NCI-H82 (cell line): ENCODE data around the gene FAM9A.
"Not testable (repeated sequence)": the region's sequence is repeated elsewhere in the genome, so short reads cannot be mapped to it uniquely, and the experiment has no call there.

Source experiments
- DNase-seq: peaks from one replicate; lab custom pipeline; 2025; lab: John Stamatoyannopoulos, UW

FAM9A gene

DNA sequence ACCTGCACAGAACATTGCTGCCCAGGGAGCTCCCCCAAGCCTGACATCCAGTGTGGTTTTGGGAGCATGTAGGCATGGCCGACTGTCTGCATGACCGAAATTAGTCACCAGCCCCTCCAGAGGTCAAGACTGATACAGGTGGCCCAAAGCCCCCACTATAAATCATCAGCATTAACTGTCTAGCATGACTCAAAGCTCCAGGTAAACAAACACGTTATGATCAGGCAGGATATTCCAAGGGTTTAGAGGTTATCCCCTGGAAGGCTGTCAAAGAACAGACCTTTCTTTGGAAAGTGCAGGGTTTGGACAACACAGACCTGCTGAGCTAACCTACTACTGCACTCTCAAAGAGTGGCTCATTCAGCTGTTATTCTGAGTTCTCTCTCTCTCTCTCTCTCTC, 2.1 kb upstream of the FAM9A start:
- DNase-seq = no peak

DNA sequence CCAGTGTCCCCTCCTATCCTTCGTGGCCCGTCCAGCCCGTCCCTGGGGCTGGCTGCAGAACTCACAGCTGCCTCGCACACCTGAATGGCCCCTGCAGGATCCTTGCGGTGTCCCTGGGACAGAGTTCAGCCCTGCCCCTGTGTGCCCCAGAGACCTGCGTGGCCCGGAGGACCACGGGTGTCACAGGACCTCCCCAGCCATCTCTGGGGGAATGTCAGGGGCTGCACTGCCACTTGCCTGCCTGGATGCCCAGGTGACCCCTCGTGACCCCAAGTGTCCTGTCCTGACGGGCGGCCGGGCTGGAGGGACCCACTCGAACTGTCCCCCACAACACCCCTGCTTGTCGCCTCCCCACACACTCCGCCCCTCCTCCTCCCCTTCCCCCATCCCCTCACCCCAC, 832 bp downstream of the FAM9A start:
- not testable (repeated sequence) for DNase-seq

DNA sequence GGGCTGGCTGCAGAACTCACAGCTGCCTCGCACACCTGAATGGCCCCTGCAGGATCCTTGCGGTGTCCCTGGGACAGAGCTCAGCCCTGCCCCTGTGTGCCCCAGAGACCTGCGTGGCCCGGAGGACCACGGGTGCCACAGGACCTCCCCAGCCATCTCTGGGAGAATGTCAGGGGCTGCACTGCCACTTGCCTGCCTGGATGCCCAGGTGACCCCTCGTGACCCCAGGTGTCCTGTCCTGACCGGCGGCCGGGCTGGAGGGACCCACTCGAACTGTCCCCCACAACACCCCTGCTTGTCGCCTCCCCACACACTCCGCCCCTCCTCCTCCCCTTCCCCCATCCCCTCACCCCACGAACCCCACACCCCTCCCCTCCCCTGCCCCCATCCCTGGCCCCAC, 1.9 kb downstream of the FAM9A start:
- DNase-seq = not testable (repeated sequence)

DNA sequence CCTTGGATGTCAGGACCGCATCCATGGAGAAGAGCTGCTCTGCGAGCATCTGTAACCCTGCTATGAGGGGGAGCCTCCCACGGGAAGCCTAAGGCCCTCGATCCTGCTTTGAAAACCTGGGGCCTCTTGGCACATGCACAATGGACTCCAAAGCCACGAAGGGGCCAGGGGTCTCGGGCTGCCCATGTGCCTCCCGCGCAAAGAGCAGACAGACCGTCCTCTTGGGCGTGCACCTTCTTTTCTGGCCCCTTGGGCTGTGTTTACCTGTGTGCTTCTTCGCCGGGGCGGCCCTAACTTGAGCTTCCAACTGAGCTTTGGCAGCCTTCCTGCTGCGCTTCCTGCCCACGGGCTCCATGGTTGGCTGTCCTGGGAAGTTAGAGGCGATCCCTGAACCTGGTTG, 2.5 kb downstream of the FAM9A start:
- DNase-seq = not testable (repeated sequence)

DNA sequence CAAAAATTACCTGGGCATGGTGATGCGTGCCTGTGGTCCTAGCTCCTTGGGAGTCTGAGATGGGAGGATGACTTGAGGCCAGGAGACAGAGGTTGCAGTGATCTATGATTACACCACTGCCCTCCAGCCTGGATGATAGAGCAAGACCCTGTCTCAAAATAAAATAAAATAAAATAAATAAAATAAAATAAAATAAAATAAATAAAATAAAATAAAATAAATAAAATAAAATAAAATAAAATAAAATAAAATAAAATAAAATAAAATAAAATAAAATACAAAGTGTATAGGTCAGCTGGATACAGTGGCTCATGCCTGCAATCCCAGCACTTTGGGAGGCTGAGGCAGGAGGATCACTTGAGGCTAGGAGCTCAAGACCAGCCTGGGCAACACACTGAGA, 14.1 kb downstream of the FAM9A start:
- not testable (repeated sequence) for DNase-seq

DNA sequence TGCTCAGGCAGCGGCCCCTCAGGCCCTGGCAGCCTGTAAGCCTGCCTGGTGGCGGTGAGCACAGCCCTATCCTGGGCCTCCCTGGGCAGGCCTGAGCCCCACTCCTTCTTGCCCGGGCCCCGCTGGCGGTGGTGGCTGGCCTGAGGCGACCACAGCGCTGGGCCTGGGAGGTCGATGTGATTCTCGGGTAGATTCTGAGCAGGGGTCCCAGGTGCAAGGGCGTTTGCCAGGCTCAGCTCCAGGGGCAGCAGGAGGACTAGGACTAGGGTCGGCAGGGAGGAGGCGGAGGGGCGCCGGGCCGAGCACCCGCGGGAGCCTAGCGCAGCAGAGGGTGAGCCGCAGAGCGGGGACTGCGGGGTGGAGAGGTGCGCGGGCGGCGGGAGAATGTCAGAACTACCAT, 17.0 kb downstream of the FAM9A start:
- no peak for DNase-seq

DNA sequence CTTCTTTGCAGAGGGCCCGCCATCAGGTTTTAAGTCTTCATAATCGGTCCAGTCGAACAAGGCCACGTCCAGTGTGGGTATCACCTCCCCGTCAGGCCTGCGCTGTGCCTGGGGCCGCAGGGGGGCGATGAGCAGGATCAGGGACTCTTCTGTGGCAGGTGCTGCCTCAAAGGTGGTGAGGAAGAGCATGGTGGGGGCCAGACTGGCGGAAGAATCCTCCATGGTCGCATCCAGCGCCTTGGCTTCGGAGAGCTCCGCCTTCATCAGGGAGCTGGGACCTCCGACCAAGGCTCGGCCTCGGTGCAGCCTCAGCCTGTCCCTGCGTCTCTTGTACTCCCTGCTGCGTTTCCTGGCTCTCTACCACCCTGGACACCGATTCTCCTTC, 17.5 kb downstream of the FAM9A start:
- DNase-seq = no peak

DNA sequence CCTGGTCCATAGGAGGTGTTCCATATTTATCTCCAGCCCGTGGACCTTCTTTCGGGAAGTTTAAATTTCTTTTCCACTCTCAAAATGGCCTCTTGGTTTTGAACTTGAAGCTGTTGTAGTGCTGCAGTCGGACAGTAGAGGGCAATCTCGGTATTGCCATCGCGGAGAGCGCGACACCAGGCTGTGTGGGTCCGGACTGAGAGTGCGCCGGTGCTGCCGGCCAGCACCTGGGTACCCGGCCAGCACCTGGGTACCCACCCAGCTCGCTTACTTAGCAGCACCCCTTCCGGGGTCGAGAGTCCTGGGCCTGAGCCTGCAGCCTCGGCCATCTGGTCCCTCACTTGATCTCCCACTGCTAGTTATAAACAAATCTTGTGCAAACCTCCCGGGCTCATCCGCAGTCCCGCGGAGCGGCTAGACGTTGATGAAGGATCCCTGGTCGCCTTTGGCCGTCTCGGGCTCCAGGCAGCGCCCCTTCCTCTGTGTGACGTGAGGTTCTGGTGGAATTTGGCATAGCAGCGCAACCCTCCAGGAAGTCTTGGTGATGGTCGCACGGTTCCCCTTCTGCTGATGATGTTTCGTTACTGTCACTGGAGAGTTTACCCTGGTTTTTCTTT, 18.0 kb downstream of the FAM9A start:
- no peak for DNase-seq

DNA sequence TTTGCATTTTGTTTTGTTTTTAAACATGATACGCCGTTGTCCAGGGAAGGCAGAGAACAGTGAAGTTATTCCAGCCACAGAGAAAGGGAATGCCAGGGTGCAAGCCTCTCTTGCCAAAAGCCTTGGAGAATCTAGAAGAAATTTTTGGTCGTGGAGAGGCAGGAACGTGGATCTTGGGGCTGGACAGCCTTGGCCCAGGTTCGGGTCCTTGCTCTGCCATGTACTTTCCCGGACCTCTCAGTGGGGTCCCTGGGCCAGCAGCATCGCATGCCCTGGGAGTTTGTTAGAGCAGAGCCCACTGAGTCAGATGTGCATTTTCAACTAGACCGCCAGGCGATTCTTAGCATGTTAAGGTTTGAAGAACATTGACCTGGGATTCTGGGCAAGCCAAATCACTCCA, 18.6 kb downstream of the FAM9A start:
- DNase-seq = no peak

DNA sequence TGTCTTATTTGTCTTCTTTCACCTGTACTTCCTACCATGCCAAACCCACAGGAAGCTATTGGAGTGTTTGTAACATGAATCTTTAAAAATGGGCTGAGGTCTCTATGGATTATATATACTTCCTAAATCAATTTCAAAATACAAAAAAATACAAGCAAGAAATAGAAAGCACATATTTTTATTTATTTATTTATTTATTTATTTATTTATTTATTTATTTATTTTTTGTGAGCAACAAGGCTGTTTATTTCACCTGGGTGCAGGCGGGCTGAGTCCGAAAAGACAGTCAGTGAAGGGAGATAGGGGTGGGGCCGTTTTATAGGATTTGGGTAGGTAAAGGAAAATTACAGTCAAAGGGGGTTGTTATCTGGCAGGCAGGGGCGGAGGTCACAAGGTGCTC, 19.3 kb downstream of the FAM9A start:
- not testable (repeated sequence) for DNase-seq

DNA sequence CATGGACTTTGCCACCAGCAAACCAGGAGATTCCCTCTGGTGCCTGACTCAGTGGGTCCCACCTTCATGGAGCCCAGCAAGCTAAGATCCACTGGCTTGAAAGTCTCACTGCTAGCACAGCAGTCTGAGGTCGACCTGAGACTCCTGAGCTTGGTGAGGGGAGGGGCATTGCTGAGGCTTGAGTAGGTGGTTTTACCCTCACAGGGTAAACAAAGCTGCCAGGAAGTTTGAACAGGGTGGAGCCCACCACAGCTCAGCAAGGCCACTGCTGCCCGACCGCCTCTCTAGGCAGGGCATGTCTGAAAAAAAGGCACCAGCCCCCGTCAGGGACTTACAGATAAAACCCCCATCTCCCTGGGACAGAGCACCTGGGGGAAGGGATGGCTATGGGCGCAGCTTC, 28.1 kb downstream of the FAM9A start:
- DNase-seq = no peak

DNA sequence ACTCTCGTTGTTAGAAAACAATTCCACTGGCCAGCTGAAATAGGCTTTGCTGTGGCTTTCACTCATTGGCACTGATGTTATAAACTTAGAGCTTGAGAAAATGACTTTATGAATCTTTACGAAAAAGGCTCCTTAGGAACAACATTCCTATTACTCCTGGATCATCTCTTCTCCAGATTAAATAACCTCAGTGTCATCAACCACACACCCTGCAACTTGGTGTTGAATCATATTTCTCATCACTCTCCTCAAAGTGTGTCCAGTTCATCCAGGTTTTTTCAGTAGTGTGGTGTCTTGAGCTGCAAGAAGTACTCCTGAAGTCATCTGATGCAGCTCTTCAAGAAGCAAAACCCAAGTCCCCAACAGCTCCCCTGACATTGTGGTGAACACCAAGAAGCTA, 41.2 kb downstream of the FAM9A start:
- no peak for DNase-seq

DNA sequence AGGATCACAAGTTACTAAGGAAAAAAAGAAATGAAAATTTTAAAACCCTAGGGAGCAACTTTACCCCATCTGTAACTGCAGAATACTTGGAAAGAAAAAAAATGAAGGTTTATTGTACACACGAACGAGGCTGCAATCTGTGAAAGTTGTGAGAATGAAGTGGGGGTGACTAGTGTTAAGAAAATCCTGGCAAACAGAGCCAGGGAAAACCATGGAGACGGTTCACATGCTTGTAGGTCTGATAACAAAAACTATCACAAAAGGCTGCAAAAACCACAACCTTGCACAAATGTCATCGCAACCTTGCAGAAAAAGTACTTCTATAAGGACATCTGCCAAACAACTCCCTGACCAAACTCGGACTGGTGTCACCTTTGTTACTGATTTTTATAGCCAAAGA, 42.5 kb downstream of the FAM9A start:
- not testable (repeated sequence) for DNase-seq

DNA sequence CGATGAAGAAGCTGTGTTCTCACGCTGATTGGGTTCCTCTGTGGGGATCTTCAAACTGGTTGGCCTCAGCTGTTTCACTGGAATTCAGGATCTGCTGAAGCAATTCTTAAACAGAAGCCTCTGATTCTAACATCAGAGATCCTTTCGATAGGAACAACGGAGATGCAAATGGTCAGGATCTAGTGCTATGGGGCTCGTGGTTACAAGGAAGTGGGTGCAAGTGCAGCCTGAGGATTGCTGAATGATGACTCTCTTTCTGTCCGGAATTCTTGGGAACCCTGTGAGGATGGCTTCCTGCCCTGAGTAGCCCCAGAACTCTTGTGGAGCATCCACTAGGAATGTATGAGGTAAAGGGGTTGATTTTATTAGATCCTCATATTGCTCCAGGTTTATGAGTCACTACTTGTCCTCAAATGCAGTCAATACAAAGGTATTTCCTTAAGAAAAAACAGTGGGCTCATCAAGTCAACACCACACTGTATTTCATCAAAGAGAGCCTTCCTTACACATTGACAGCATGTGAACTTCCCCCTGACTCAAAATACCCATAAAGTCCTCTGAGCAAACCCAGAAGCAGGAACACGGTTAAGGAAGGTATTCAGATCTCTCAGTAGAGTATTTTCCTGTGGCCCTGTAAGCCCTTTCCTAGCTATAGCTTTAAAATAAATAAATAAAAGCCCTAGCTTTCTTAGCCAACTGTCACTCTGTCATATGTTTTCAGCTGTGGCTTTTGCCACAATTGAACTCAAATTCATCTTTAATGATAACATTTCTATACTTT, 43.4 kb downstream of the FAM9A start:
- not testable (repeated sequence) for DNase-seq

DNA sequence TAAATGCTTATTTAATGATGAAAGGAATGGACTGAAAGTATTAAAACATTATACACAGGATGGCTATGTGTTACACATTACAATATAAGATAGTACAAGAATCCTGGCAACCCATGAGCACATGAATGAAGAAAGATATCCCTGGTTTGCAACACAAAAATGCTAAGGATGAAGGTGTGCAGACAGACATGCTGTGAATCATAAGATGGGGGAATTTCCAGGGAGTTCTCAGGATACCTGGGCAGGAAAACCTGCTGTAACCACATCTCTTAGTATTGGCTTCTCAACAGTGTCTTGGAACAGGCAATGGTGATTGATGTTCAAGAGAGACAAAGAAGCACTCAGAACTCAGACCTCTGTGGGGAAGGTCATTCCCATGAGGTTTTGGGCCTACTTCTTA, 45.4 kb downstream of the FAM9A start:
- DNase-seq = no peak

DNA sequence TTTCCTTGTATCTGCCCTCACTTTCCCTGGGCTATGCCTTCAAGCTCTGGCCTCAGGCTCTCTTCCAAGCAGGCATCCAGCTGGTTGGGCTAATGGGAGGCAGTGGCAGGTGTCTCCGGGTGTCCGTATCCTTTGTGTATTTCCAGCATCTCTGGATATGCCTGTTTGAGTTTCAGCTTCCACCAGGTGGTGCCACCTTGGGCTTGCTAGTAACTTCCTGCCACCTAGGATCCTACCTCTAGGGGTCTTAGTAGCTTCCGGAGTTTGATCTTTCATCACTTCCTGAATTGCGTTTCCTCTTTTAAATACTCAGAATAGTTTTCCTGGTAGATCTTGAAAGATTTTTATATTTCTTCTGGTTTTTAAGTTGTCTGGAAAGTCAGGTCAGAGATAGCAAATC, 46.1 kb downstream of the FAM9A start:
- no peak for DNase-seq

DNA sequence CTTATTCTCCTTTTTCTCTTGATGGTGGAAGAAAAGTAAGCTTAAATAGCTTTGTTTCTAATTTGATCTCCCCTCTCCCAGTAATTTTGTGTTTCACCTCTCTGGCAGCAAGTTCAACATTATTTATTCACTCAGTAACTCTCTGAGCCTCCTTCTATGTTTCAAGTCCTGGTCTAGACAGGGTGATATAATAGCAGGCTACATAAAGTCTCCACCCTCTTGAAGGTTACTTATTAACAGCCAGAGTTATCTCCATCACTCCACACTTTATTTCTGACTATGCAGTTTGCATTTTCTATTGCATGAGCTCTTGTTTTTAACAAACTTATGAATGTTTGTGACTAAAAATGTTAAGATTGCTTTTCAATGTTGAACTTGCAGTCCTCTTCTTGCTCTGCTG, 51.5 kb downstream of the FAM9A start:
- DNase-seq = no peak

DNA sequence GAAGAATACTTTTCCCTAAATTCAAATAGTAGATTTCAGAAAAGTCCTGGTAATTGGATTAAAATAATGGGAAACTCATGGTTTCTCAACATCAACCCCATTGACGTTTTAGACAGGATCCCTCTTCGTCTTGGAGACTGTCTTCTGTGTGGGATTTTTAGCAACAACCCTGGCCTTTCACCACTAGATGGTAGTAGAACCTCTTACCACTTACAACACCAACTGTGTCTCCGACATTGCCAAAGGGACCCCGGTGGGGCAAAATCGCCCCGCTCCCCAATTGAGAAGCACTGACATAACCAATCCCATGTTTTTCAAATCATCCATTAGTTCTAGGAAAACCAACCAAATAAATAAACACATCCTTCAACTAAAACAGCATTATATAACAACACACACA, 52.3 kb downstream of the FAM9A start:
- DNase-seq = peak; percentile 48

DNA sequence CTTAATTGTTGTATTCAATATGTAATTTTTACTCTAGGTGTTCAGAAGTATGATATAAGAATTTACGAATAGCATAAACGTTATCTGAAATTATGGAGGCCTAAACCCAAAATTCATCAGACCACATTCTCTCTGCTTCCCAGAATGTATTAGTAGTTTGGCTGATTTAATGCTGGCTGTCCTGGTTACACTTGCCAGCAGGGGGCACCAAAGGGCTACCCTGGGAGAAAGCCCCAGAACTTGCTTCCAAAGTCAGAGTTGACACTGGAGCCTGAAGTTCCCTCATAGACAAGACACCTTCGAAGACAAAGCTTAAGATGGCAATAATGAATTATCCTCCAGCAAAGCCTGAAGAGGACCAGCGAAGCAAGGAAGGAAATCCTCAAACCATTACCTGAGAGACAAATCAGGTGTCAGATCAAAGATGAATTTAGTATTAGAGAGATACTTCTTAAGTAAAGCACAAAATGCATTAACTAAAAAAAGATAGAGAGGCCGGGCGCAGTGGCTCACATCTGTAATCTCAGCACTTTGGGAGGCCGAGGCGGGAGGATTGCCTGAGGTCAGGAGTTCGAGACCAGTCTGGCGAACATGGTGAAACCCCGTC, 58.0 kb downstream of the FAM9A start:
- peak; percentile 61 for DNase-seq

DNA sequence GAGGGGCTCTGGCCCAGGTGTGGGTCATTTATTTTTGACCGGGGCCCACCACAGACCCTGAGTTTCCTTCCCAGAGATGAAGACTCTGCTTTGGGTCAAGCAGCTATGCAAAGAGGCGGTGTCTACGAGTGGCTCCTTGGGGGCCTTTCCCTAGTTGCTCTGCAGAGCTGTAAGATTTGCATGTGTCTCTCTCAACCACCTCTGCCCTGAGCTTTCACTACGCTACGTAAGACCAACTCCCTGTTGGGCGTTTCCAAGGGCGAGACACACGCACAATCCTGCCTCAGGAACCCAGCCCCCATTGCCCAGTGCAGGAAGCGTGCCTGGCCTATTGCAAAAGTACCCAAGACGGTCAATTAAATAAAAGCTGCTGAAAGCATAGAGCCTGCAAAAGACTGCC, 59.2 kb downstream of the FAM9A start:
- DNase-seq = no peak
